HepG2 (cell line): ENCODE results near the gene NDUFS5. TPM values are rescaled to one million over a fixed set of nuclear protein-coding genes. Genes with fewer than 3 reads are reported as not detected.
A peak's percentile ranks its signal among the peaks of the same experiment; 100 is the strongest.

Source experiments
- CBX5 ChIP-seq: sonication (generic); formaldehyde crosslinking; IDR thresholded peaks from 2 replicates; pipeline ENCODE4 v1.4.0; 2020; ENCODE audit warnings: missing genetic modification reagents, borderline replicate concordance
- CTCF ChIP-seq: sonication (generic); formaldehyde crosslinking; IDR thresholded peaks from 2 replicates; pipeline ENCODE4 v1.5.0; 2020; ENCODE audit warnings: mild to moderate bottlenecking, missing genetic modification reagents, moderate library complexity
- FOXA1 ChIP-seq, 2 experiments: fragments of 450-650 bp in 1 of 2; sonication (generic) in 1 of 2; formaldehyde crosslinking in 1 of 2; IDR thresholded peaks; 2 replicates each; pipeline versions ENCODE4 v1.4.0 to v1.6.1; 2016 to 2020; ENCODE audit warnings: missing genetic modification reagents in 1 of 2
- GATAD1 ChIP-seq: IDR thresholded peaks from 2 replicates; pipeline ENCODE4 v1.6.1; 2016; ENCODE audit warnings: missing genetic modification reagents, missing compliant biosample characterization
- NR2F6 ChIP-seq, 2 experiments: IDR thresholded peaks; 2 replicates each; pipeline ENCODE4 v1.6.1; 2016; ENCODE audit warnings: antibody characterized with exemption in 1 of 2, mild to moderate bottlenecking in 1 of 2
- RBM39 ChIP-seq: fragments of 200-400 bp; formaldehyde crosslinking; IDR thresholded peaks from one replicate; pipeline ENCODE4 v1.6.1; 2018; ENCODE audit warnings: antibody characterized with exemption, mild to moderate bottlenecking, low read depth, low read length; ENCODE audit not compliant: poor library complexity, severe bottlenecking
- SOX5 ChIP-seq: IDR thresholded peaks from 2 replicates; pipeline ENCODE4 v1.6.1; 2016; ENCODE audit warnings: borderline replicate concordance
- TBX2 ChIP-seq: sonication (generic); formaldehyde crosslinking; IDR thresholded peaks from 2 replicates; pipeline ENCODE4 v1.5.0; 2020; ENCODE audit warnings: missing genetic modification reagents, mild to moderate bottlenecking, borderline replicate concordance
- TFE3 ChIP-seq: IDR thresholded peaks from 2 replicates; pipeline ENCODE4 v1.6.1; 2016
- ZFX ChIP-seq: sonication (generic); formaldehyde crosslinking; IDR thresholded peaks from 2 replicates; pipeline ENCODE4 v1.4.0; 2020; ENCODE audit warnings: mild to moderate bottlenecking, low read depth, missing genetic modification reagents, moderate library complexity
- ZNF362 ChIP-seq: sonication (generic); formaldehyde crosslinking; IDR thresholded peaks from 2 replicates; pipeline ENCODE4 v1.4.0; 2020; ENCODE audit warnings: missing genetic modification reagents, mild to moderate bottlenecking, borderline replicate concordance
- ZNF501 ChIP-seq: sonication (generic); formaldehyde crosslinking; IDR thresholded peaks from 2 replicates; pipeline ENCODE4 v1.5.1; 2020; ENCODE audit warnings: mild to moderate bottlenecking, moderate library complexity, missing genetic modification reagents
- ZNF746 ChIP-seq: sonication (generic); formaldehyde crosslinking; IDR thresholded peaks from 2 replicates; pipeline ENCODE4 v1.8.0; 2022; ENCODE audit warnings: mild to moderate bottlenecking, missing genetic modification reagents
- ZNF749 ChIP-seq: sonication (generic); formaldehyde crosslinking; IDR thresholded peaks from 2 replicates; pipeline ENCODE4 v1.8.0; 2022; ENCODE audit warnings: mild to moderate bottlenecking, missing genetic modification reagents, moderate library complexity, borderline replicate concordance
- ZNF792 ChIP-seq: IDR thresholded peaks from 2 replicates; pipeline ENCODE4 v1.6.1; 2016
- ZXDC ChIP-seq: sonication (generic); formaldehyde crosslinking; IDR thresholded peaks from 2 replicates; pipeline ENCODE4 v1.5.0; 2020; ENCODE audit warnings: mild to moderate bottlenecking, missing genetic modification reagents
- polyA plus RNA-seq, 8 experiments: library from polyadenylated mRNA; depleted of rRNA in 3 of 8; stranded (reverse) in 7 of 8; unstranded in 1 of 8; fragments of >200 nt; fragmentation: Illumina TruSeq in 4 of 8; extraction: Trizol in 4 of 8; gene quantifications; 2 replicates each; pipeline versions ENCODE4 v1.2.1 to v1.2.3, GENCODE V29; 2011 to 2016; ENCODE audit warnings: low read depth in 4 of 8, missing spikeins in 1 of 8, mixed read lengths in 1 of 8; ENCODE audit not compliant: insufficient read depth in 1 of 8
- total RNA-seq, 5 experiments: library from RNA; depleted of rRNA; stranded (reverse); fragments of >200 nt; fragmentation: Illumina TruSeq; extraction: Trizol; gene quantifications; 2 replicates each; pipeline ENCODE4 v1.2.3, GENCODE V29; 2016; ENCODE audit warnings: low read depth in 1 of 5

The NDUFS5 gene
- total and polyA plus RNA-seq, 2 of the 13 experiments (the other 11 are each of a cell fraction or from before 2014, with no cell fraction given) = 263 to 466 TPM

GRCh38 chr1:38990738-38991637 is 35.2 kb upstream of the NDUFS5 start, which contains the start of gene AKIRIN1 (continued):
- TF ChIP-seq FOXA1 (IDR thresholded peaks at IDR 0.05) (no peak), FOXA1 (CRISPR knock-in tag; IDR thresholded peaks at IDR 0.05) (0 out of 2 replicates have a peak, but pooled peaks have one; percentile 4), CTCF (CRISPR knock-in tag) (0 out of 2 replicates have a peak, but pooled peaks have one; percentile 10), ZNF792 (CRISPR knock-in tag) (peak; percentile 71; the same call in 1 of the 2 replicates), TBX2 (CRISPR knock-in tag) (peak; percentile 79), ZNF749 (no peak), GATAD1 (CRISPR knock-in tag) (peak; percentile 71), ZNF746 (CRISPR knock-in tag) (no peak), CBX5 (peak; percentile 31; the same call in 1 of the 2 replicates), RBM39 (peak; percentile 55), ZXDC (CRISPR knock-in tag) (peak; percentile 53; the same call in 1 of the 2 replicates), NR2F6 (IDR thresholded peaks at IDR 0.05) (peak; percentile 81), NR2F6 (CRISPR knock-in tag; IDR thresholded peaks at IDR 0.05) (peak; percentile 17; the same call in 1 of the 2 replicates), TFE3 (CRISPR knock-in tag) (peak; percentile 56; the same call in 1 of the 2 replicates), SOX5 (CRISPR knock-in tag) (peak; percentile 52; the same call in 1 of the 2 replicates), ZNF362 (CRISPR knock-in tag) (peak; percentile 45; the same call in 1 of the 2 replicates), ZFX (peak; percentile 80), ZNF501 (peak; percentile 32; the same call in 1 of the 2 replicates)
